CD4-positive, alpha-beta T cell treated with Interferon alpha-2 for 1 hour (primary cell): Measurements from ENCODE around the gene SRGAP2C.
"Not testable (repeated sequence)": the region's sequence is repeated elsewhere in the genome, so short reads cannot be mapped to it uniquely, and the experiment has no call there.

Source experiments
- DNase-seq, 2 donors: peaks; one replicate each; pipeline ENCODE4 v3.0.0-alpha.2; 2020 to 2022

Gene SRGAP2C

GRCh38 chr1:121184290-121185127 is at the start of gene SRGAP2C, which contains the start of gene FAM72B:
TSS of gene SRGAP2C (plus strand) at chr1:121184975. CDS start at chr1:121187447, 2,472 bp downstream.
TSS of gene FAM72B (minus strand) at chr1:121184340. CDS start at chr1:121183489, 851 bp downstream.
- peak; percentile 97 to 98 for DNase-seq

GRCh38 chr1:121140393-121140792 is 44.4 kb upstream of the SRGAP2C start:
- DNase-seq: not testable (repeated sequence)

- not testable (repeated sequence) for DNase-seq
Observed at GRCh38 chr1:121148489-121149190, 36.1 kb upstream of the SRGAP2C start.

- DNase-seq: not testable (repeated sequence)
Observed at GRCh38 chr1:121151294-121151693, 33.5 kb upstream of the SRGAP2C start.

- not testable (repeated sequence) for DNase-seq
Observed at GRCh38 chr1:121152788-121153187, 32.0 kb upstream of the SRGAP2C start.

- not testable (repeated sequence) for DNase-seq
Observed at GRCh38 chr1:121154811-121155210, 30.0 kb upstream of the SRGAP2C start.

- not testable (repeated sequence) for DNase-seq
Observed at GRCh38 chr1:121155671-121156358, 29.0 kb upstream of the SRGAP2C start.

GRCh38 chr1:121156958-121157603 is 27.7 kb upstream of the SRGAP2C start:
- not testable (repeated sequence) for DNase-seq

- DNase-seq: not testable (repeated sequence)
Observed at GRCh38 chr1:121157609-121158008, 27.2 kb upstream of the SRGAP2C start.

GRCh38 chr1:121160118-121160517 is 24.7 kb upstream of the SRGAP2C start:
- DNase-seq: not testable (repeated sequence)

GRCh38 chr1:121161199-121161901 is 23.4 kb upstream of the SRGAP2C start:
- DNase-seq: not testable (repeated sequence)

GRCh38 chr1:121163850-121164757 is 20.7 kb upstream of the SRGAP2C start:
- not testable (repeated sequence) for DNase-seq

- DNase-seq: not testable (repeated sequence)
Observed at GRCh38 chr1:121165296-121165695, 19.5 kb upstream of the SRGAP2C start.

- not testable (repeated sequence) for DNase-seq
Observed at GRCh38 chr1:121167225-121167738, 17.5 kb upstream of the SRGAP2C start.

GRCh38 chr1:121168152-121168668 is 16.6 kb upstream of the SRGAP2C start:
- DNase-seq: not testable (repeated sequence)

- not testable (repeated sequence) for DNase-seq
Observed at GRCh38 chr1:121176649-121177048, 8.1 kb upstream of the SRGAP2C start.

GRCh38 chr1:121178197-121178596 is 6.6 kb upstream of the SRGAP2C start:
- DNase-seq: not testable (repeated sequence)

GRCh38 chr1:121183867-121184266 is 908 bp upstream of the SRGAP2C start:
- DNase-seq: not testable (repeated sequence)

- DNase-seq: not testable (repeated sequence)
Observed at GRCh38 chr1:121185140-121185708, 449 bp downstream of the SRGAP2C start.

GRCh38 chr1:121186191-121186590 is 1.4 kb downstream of the SRGAP2C start:
- not testable (repeated sequence) for DNase-seq
